Activated B cell treated with CpG ODN at 0.5 μM for 24 hours (primary cell): ENCODE measurements around the gene KCND2. TPM values are rescaled to one million over a fixed set of nuclear protein-coding genes. Genes with fewer than 3 reads are reported as not detected.

Experiments used
- ATAC-seq: fragments of 200-7000 bp; cut with Tn5 transposase; one replicate; pipeline ENCODE4 v1.10.0; 2021; ENCODE audit warnings: low read depth, mild to moderate bottlenecking, moderate library complexity
- CTCF ChIA-PET: fragments of 350-600 bp; sonication (Branson Sonifier 250); formaldehyde crosslinking; loops from one replicate; lab custom pipeline; 2021; ENCODE audit warnings: antibody characterized with exemption; lab: Charles Lee
- POLR2A ChIA-PET: fragments of 350-600 bp; sonication (Branson Sonifier 250); formaldehyde crosslinking; loops from one replicate; lab custom pipeline; 2021; ENCODE audit warnings: antibody characterized with exemption; lab: Charles Lee
- DNase-seq: peaks from one replicate; pipeline ENCODE4 v3.0.0; 2022
- H3K27ac Mint-ChIP-seq: one replicate; pipeline ENCODE4 v1.8.0; 2020; ENCODE audit warnings: mixed read lengths
- H3K27me3 Mint-ChIP-seq: one replicate; pipeline ENCODE4 v1.8.0; 2021; ENCODE audit warnings: mixed read lengths
- H3K36me3 Mint-ChIP-seq: one replicate; pipeline ENCODE4 v1.8.0; 2021; ENCODE audit warnings: low read depth, mixed read lengths
- H3K4me1 Mint-ChIP-seq: one replicate; pipeline ENCODE4 v1.8.0; 2021; ENCODE audit warnings: mixed read lengths
- H3K4me3 Mint-ChIP-seq: one replicate; pipeline ENCODE4 v1.8.0; 2020; ENCODE audit warnings: mild to moderate bottlenecking, mixed read lengths
- H3K9me3 Mint-ChIP-seq: one replicate; pipeline ENCODE4 v1.8.0; 2020; ENCODE audit warnings: mixed read lengths
- CTCF ChIP-seq: fragments of 200-600 bp; IDR thresholded peaks from one replicate; pipeline ENCODE4 v1.8.0; 2022; ENCODE audit warnings: antibody characterized with exemption, mild to moderate bottlenecking
- intact Hi-C: fragments of 100-400 bp; cut with micrococcal nuclease; formaldehyde crosslinking; loops from one replicate; pipeline ENCODE4 v1.15.1; 2024
- total RNA-seq: library from RNA; stranded (reverse); gene quantifications from 2 replicates; pipeline ENCODE4 v1.2.3, GENCODE V29; 2022

Gene KCND2
- total RNA-seq, 1 donor from 2014 or later, result not detected

GRCh38 chr7:120404042-120404441 is 131.1 kb downstream of the KCND2 start:
- intact Hi-C loops, result no loop called here
- no peak overlapping the region for H3K4me3 Mint-ChIP-seq
- ATAC-seq, result no peak
- no peaks in the 10 kb centered on the region for H3K27me3 Mint-ChIP-seq
- ChIA-PET CTCF (no interaction called here), POLR2A (no interaction called here)
- no peak for DNase-seq
- TF ChIP-seq CTCF, result no peak
- H3K36me3 Mint-ChIP-seq, result no peaks in the 10 kb centered on the region
- H3K9me3 Mint-ChIP-seq, result no peaks in the 10 kb centered on the region
- H3K27ac Mint-ChIP-seq, result no peak overlapping the region
- H3K4me1 Mint-ChIP-seq, result no peaks in the 10 kb centered on the region

GRCh38 chr7:120405652-120406051 is 132.7 kb downstream of the KCND2 start:
- H3K4me1 Mint-ChIP-seq, result no peaks in the 10 kb centered on the region
- ChIA-PET CTCF (no interaction called here), POLR2A (no interaction called here)
- H3K27ac Mint-ChIP-seq, result no peak overlapping the region
- H3K36me3 Mint-ChIP-seq, result no peaks in the 10 kb centered on the region
- H3K27me3 Mint-ChIP-seq, result no peaks in the 10 kb centered on the region
- DNase-seq, result no peak
- no peak overlapping the region for H3K4me3 Mint-ChIP-seq
- intact Hi-C loops, result no loop called here
- TF ChIP-seq CTCF, result no peak
- H3K9me3 Mint-ChIP-seq, result no peaks in the 10 kb centered on the region
- no peak for ATAC-seq

GRCh38 chr7:120407010-120407409 is 134.0 kb downstream of the KCND2 start:
- Mint-ChIP-seq H3K27me3 (no peaks in the 10 kb centered on the region), H3K4me3 (no peak overlapping the region), H3K9me3 (no peaks in the 10 kb centered on the region), H3K36me3 (no peaks in the 10 kb centered on the region), H3K4me1 (no peaks in the 10 kb centered on the region), H3K27ac (no peak overlapping the region)
- no peak for ATAC-seq
- ChIA-PET CTCF (no interaction called here), POLR2A (no interaction called here)
- DNase-seq, result no peak
- intact Hi-C loops, result no loop called here
- TF ChIP-seq CTCF, result no peak

GRCh38 chr7:120412139-120413050 is 139.4 kb downstream of the KCND2 start:
- ChIA-PET POLR2A (no interaction called here), CTCF (no interaction called here)
- no peaks in the 10 kb centered on the region for H3K4me1 Mint-ChIP-seq
- H3K9me3 Mint-ChIP-seq, result no peaks in the 10 kb centered on the region
- no peaks in the 10 kb centered on the region for H3K27me3 Mint-ChIP-seq
- DNase-seq (no peak), ATAC-seq (no peak)
- no peaks in the 10 kb centered on the region for H3K36me3 Mint-ChIP-seq
- TF ChIP-seq CTCF, result no peak
- no peak overlapping the region for H3K27ac Mint-ChIP-seq
- no peak overlapping the region for H3K4me3 Mint-ChIP-seq
- intact Hi-C loops, result no loop called here

GRCh38 chr7:120413164-120413563 is 140.2 kb downstream of the KCND2 start:
- intact Hi-C loops, result no loop called here
- POLR2A ChIA-PET, result no interaction called here
- Mint-ChIP-seq H3K4me1 (no peaks in the 10 kb centered on the region), H3K9me3 (no peaks in the 10 kb centered on the region), H3K4me3 (no peak overlapping the region), H3K27ac (no peak overlapping the region), H3K36me3 (no peaks in the 10 kb centered on the region), H3K27me3 (no peaks in the 10 kb centered on the region)
- DNase-seq (no peak), ATAC-seq (no peak)
- TF ChIP-seq CTCF, result no peak
- CTCF ChIA-PET, result no interaction called here
